PC-9 (cell line): ENCODE measurements around the gene BORCS5.

Experiments
- CTCF ChIP-seq: fragments of 200-600 bp; sonication (generic); conservative IDR thresholded peaks from 2 replicates; pipeline ENCODE4 v1.6.1; 2017; ENCODE audit warnings: mixed run types, antibody characterized with exemption, mild to moderate bottlenecking, moderate library complexity
- EZH2 ChIP-seq: fragments of 200-600 bp; sonication (generic); IDR thresholded peaks from 2 replicates; pipeline ENCODE4 v1.8.0; 2017; ENCODE audit warnings: antibody characterized with exemption, low read depth

- TF ChIP-seq CTCF = no peak
- TF ChIP-seq EZH2 = no peak
These were observed 40.3 kb downstream of the BORCS5 start for GRCh38 chr12:12397184-12397583.
